Measurements from ENCODE around the gene NFATC1.

The NFATC1 gene

GRCh38 chr18:79436556-79437275 is 41.0 kb downstream of the NFATC1 start:
- no peak overlapping the region for H3K27ac ChIP-seq
- DNase-seq (ENCODE audit: low spot score) = no peak
- TF ChIP-seq, protein P1, sequence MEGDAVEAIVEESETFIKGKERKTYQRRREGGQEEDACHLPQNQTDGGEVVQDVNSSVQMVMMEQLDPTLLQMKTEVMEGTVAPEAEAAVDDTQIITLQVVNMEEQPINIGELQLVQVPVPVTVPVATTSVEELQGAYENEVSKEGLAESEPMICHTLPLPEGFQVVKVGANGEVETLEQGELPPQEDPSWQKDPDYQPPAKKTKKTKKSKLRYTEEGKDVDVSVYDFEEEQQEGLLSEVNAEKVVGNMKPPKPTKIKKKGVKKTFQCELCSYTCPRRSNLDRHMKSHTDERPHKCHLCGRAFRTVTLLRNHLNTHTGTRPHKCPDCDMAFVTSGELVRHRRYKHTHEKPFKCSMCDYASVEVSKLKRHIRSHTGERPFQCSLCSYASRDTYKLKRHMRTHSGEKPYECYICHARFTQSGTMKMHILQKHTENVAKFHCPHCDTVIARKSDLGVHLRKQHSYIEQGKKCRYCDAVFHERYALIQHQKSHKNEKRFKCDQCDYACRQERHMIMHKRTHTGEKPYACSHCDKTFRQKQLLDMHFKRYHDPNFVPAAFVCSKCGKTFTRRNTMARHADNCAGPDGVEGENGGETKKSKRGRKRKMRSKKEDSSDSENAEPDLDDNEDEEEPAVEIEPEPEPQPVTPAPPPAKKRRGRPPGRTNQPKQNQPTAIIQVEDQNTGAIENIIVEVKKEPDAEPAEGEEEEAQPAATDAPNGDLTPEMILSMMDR (IDR thresholded peaks at IDR 0.05) = no peak
- H3K4me3 ChIP-seq = no peak overlapping the region

GRCh38 chr18:79438089-79438897 is 42.6 kb downstream of the NFATC1 start:
- no peak for DNase-seq (ENCODE audit: low spot score)
- Histone ChIP-seq H3K4me3 (no peak overlapping the region), H3K27ac (no peak overlapping the region)
- TF ChIP-seq, protein P1 (IDR thresholded peaks at IDR 0.05) = no peak

DNA sequence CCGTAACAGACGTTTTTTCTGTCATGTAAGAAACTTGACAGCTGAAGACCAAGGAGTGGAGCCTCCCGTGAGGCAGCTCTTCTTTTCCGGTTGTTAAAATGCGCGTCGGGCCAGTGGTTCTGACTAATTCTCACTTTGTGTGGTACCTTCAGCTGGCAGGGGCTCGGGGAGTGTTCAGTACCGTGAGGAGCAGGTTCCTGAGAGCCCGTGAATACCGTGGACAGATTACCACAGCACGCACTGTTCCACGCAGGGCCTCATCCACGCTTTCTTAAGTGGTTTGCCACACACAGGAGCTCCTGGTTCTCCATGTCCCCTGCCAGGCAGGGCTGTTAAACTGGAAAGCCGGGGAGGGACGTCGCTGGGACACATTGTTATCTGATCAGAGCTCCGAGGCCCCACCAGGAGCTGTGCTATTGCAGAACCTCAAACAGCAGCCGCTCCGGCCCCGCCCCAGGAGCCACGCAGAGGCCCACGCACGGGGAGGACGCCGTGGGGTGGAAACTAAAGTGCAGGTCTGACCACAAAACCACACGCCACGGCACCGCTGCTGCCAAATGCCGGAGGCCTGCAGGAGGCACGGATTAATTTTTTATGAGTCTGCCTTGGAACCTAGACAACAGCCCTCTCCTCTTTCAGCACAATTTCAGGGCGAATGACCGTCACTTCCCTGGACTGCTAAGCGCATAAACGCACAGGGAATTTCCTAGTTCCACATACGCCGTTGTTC is 43.3 kb downstream of the NFATC1 start:
- no peak overlapping the region for H3K27ac ChIP-seq
- no peak overlapping the region for H3K4me3 ChIP-seq
- no peak for DNase-seq (ENCODE audit: low spot score)
- TF ChIP-seq, protein P1 (IDR thresholded peaks at IDR 0.05) = no peak

- H3K4me3 ChIP-seq = no peak overlapping the region
- TF ChIP-seq, protein P1 (IDR thresholded peaks at IDR 0.05) = no peak
- no peak for DNase-seq (ENCODE audit: low spot score)
- H3K27ac ChIP-seq = no peak overlapping the region
Observed at GRCh38 chr18:79439628-79440023, 43.9 kb downstream of the NFATC1 start.

DNA sequence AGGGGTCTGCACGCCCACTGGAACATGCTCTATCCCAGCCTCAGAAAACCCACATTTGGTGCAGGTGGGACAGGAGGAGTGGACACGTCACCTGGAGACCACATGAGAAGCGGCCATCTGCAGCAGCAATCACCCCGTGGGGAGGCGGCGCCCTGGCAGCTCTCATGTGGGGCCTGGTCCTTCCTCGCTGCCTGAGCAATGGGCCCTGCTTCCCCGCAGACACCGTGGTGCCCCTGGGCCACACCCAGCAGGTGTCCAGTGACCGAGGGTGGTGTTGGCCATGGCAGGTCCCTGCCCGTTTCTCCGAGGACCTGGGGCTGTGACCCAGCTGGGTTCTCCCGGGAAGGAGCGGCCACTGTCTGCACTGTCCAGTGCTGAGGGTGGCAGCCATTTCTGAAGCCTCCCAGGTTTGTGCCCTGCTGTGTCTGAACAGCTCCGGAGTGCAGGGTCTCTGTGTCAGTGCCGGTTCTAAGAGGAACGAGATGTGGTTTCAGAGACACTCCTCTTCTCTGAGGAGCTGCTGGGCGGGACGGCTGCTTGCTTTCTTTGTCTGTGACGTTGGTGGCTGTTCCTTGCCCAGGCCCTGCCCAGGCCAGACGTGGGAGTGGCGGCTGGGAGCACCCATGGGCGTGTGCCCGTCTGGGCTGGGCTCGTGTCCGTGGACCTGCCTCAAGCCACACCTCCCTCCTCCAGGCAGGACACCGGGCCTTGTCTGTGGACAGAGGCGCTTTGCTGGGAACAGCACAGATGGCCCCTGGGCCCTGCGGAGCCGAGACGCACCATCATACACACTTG is 44.8 kb downstream of the NFATC1 start:
- H3K27ac ChIP-seq = no peak overlapping the region
- H3K4me3 ChIP-seq = no peak overlapping the region
- no peak for DNase-seq (ENCODE audit: low spot score)
- TF ChIP-seq, protein P1 (IDR thresholded peaks at IDR 0.05) = no peak

GRCh38 chr18:79441420-79441819 is 45.7 kb downstream of the NFATC1 start:
- H3K27ac ChIP-seq = no peak overlapping the region
- H3K4me3 ChIP-seq = no peak overlapping the region
- no peak for DNase-seq (ENCODE audit: low spot score)
- TF ChIP-seq, protein P1 (IDR thresholded peaks at IDR 0.05) = no peak

Data from coronary artery (tissue), 2 donors.